Measurements from ENCODE around the gene ZNF148.

GRCh38 chr3:125416235-125416634, 41.1 kb upstream of the ZNF148 start:
- TF ChIP-seq, protein P1, sequence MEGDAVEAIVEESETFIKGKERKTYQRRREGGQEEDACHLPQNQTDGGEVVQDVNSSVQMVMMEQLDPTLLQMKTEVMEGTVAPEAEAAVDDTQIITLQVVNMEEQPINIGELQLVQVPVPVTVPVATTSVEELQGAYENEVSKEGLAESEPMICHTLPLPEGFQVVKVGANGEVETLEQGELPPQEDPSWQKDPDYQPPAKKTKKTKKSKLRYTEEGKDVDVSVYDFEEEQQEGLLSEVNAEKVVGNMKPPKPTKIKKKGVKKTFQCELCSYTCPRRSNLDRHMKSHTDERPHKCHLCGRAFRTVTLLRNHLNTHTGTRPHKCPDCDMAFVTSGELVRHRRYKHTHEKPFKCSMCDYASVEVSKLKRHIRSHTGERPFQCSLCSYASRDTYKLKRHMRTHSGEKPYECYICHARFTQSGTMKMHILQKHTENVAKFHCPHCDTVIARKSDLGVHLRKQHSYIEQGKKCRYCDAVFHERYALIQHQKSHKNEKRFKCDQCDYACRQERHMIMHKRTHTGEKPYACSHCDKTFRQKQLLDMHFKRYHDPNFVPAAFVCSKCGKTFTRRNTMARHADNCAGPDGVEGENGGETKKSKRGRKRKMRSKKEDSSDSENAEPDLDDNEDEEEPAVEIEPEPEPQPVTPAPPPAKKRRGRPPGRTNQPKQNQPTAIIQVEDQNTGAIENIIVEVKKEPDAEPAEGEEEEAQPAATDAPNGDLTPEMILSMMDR (conservative IDR thresholded peaks at IDR 0.05; ENCODE audit: low read depth, low read length): no peak
- no peak for TF ChIP-seq EZH2 (IDR thresholded peaks at IDR 0.05; ENCODE audit: borderline replicate concordance, low read depth, low read length, poor library complexity, severe bottlenecking)
